Measurements from ENCODE around the gene AIG1. TPM values are rescaled to one million over a fixed set of nuclear protein-coding genes. Genes with fewer than 3 reads are reported as not detected.

AIG1 gene
- total and polyA plus RNA-seq, 12 donors = 21.0 to 55.7 (median 47.2) TPM

DNA sequence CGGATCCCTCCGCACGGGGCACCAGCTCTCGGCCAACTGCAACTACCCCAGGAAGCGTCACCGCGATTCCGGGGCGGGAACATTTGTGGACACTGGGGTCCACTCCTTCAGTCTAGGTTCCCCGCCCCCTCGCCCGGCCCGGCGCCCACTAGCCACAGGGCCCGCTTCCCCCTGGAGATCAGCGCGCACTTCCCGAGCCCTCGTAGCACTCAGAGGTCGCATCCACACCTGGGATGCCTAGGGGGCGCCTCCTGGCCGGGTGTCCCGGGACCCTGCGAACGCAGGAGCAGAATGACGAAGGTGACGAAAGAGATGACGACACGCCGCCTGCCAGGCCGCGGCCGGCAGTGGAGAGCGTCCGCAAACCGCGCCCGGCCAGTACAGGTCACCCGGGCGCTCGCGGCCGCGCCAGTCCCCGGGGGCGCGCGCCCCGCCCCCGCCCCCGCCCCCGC, 309 bp upstream of the AIG1 start:
- Histone ChIP-seq H3K27me3 (no peaks in the 10 kb centered on the region), H3K4me3 (peak overlapping the region; percentile 53 to 93 (median 75)), H3K4me1 (replicated peaks in 1 of 2) (peaks cover 0 to 18% of the 10 kb centered on the region in 2 donors), H3K27ac (peak overlapping the region; percentile 33 to 96 (median 87)), H3K36me3 (replicated peaks in 1 of 2) (no peaks in the 10 kb centered on the region), H3K9me3 (replicated peaks in 1 of 3) (no peaks in the 10 kb centered on the region)
- peak; percentile 73 to 77 for TF ChIP-seq POLR2A (IDR thresholded peaks at IDR 0.05)
- TF ChIP-seq, protein P1, sequence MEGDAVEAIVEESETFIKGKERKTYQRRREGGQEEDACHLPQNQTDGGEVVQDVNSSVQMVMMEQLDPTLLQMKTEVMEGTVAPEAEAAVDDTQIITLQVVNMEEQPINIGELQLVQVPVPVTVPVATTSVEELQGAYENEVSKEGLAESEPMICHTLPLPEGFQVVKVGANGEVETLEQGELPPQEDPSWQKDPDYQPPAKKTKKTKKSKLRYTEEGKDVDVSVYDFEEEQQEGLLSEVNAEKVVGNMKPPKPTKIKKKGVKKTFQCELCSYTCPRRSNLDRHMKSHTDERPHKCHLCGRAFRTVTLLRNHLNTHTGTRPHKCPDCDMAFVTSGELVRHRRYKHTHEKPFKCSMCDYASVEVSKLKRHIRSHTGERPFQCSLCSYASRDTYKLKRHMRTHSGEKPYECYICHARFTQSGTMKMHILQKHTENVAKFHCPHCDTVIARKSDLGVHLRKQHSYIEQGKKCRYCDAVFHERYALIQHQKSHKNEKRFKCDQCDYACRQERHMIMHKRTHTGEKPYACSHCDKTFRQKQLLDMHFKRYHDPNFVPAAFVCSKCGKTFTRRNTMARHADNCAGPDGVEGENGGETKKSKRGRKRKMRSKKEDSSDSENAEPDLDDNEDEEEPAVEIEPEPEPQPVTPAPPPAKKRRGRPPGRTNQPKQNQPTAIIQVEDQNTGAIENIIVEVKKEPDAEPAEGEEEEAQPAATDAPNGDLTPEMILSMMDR (IDR thresholded peaks at IDR 0.05) = no peak
- WGBS, 4 donors = 0 to 2% (median 1%) methylated on average over 11 to 52 of the region's 52 CpGs
- intact Hi-C loops (cut with DNase I) = no loop called here
- DNase-seq = peak; percentile 82 to 92 (median 88)

DNA sequence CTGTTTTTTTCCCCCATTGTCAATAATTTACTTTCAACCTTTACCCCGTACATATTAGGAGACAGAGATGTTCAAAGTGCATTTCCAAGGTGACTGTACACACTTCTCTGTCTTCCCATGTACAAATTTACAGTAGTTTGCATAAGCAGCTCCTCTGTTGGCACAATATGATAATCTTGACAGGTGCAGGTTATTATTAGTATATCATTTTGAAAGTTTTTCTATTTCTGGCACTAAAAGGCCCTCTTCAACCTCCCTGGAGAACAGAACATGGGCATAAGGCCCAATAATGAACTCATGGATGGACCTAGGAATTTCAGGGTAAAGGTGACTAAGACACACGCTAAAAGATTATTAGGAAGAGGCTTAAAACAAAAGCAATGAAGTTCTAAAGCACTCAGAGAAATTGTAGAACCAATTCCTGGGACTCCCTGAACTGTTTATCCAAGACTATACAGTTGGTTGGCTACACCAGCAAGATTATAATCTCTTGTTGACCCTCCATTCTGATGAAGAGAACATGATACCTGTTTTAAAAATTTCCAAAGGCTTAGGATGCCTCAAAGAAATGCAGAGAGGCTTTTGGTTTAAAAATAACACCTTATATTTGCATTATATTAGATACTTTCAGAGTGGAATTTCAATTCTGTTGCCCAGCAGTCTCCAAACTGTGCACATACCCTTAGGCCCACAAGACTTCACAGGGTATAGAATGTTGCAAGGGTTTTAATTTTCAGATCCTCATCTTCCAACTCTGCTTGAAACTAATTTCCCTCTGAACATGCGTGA, 1.1 kb downstream of the AIG1 start:
- peaks cover 0 to 18% of the 10 kb centered on the region in 2 donors for H3K4me1 ChIP-seq (replicated peaks in 1 of 2)
- 65 to 70% (median 67%) methylated on average over 3 of the region's 3 CpGs for WGBS, 4 donors
- TF ChIP-seq, protein P1 (IDR thresholded peaks at IDR 0.05) = no peak
- no peak for TF ChIP-seq POLR2A (IDR thresholded peaks at IDR 0.05)
- no peaks in the 10 kb centered on the region for H3K27me3 ChIP-seq
- H3K4me3 ChIP-seq = peak overlapping the region in 1 of 4 donors; percentile 93
- peak overlapping the region in 3 of 5 donors; percentile 43 to 96 (median 75) for H3K27ac ChIP-seq
- intact Hi-C loops (cut with DNase I) = no loop called here
- no peaks in the 10 kb centered on the region for H3K9me3 ChIP-seq (replicated peaks in 1 of 3)
- no peaks in the 10 kb centered on the region for H3K36me3 ChIP-seq (replicated peaks in 1 of 2)
- DNase-seq = peak in 1 of 7 donors; percentile 20

DNA sequence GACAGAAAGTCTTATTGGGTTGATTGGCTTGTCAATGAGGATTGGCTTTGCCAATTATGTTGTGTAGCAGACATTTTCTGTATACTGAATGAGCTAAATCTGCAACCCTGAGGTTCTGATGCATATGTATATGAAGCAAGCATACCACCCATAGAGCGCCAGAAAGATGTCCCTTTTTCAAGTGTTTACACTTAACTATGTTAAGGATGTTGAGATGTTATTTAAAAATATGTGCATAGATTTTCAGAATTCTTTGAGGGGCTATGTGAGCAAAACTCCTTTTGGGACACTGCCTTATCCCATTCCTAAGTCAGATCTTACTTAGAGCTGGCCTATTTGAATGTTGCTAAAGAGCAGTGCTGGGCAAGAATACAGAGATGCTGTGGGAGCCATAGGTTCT, 1.9 kb downstream of the AIG1 start:
- intact Hi-C loops (cut with DNase I) = no loop called here
- no peak overlapping the region for H3K4me3 ChIP-seq
- H3K27me3 ChIP-seq = no peaks in the 10 kb centered on the region
- peaks cover 0 to 18% of the 10 kb centered on the region in 2 donors for H3K4me1 ChIP-seq (replicated peaks in 1 of 2)
- no peaks in the 10 kb centered on the region for H3K36me3 ChIP-seq (replicated peaks in 1 of 2)
- TF ChIP-seq POLR2A (IDR thresholded peaks at IDR 0.05) = no peak
- TF ChIP-seq, protein P1 (IDR thresholded peaks at IDR 0.05) = no peak
- no peaks in the 10 kb centered on the region for H3K9me3 ChIP-seq (replicated peaks in 1 of 3)
- WGBS, 4 donors = 71 to 100% (median 99%) methylated on average over 1 of the region's 1 CpG
- no peak overlapping the region for H3K27ac ChIP-seq
- DNase-seq = no peak

DNA sequence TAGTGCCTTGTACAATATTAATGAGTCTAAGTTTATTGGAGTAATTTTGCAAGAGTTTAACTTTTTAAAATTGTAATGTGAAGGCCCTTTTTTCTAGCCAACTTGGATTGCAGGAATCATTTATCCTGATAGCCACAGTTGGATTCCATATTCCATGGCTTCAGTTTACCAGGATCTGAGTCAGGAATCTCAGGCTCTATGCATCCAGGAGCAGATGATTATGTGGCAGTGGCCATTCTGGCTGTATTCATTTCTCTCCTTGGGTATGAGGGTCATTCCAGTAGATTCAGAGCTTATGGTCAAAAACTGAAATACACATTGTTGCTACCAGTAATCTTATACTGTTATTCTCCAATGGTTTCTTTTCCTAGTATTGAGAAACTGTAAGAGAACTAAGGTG, 2.9 kb downstream of the AIG1 start:
- intact Hi-C loops (cut with DNase I) = no loop called here
- DNase-seq = no peak
- Histone ChIP-seq H3K27me3 (no peaks in the 10 kb centered on the region), H3K9me3 (replicated peaks in 1 of 3) (no peaks in the 10 kb centered on the region), H3K4me3 (no peak overlapping the region), H3K27ac (no peak overlapping the region), H3K36me3 (replicated peaks in 1 of 2) (no peaks in the 10 kb centered on the region), H3K4me1 (replicated peaks in 1 of 2) (peaks cover 0 to 18% of the 10 kb centered on the region in 2 donors)
- TF ChIP-seq, protein P1 (IDR thresholded peaks at IDR 0.05) = no peak
- TF ChIP-seq POLR2A (IDR thresholded peaks at IDR 0.05) = no peak

Measured in adrenal gland (tissue), 12 donors.